Melanocyte of skin (primary cell): ENCODE measurements around the gene ECT2L. TPM values are rescaled to one million over a fixed set of nuclear protein-coding genes. Genes with fewer than 3 reads are reported as not detected.

Source experiments
- total RNA-seq, 2 donors: library from RNA; depleted of rRNA; stranded (reverse); fragments of >200 nt; gene quantifications; 2 replicates each; pipeline ENCODE4 v1.2.3, GENCODE V29; 2012

Gene ECT2L
- not detected for total RNA-seq

GRCh38 chr6:138795809-138796603 lies at the start of gene ECT2L:
ECT2L (plus strand) TSS chr6:138796087; CDS start chr6:138813275, 17,188 bp downstream.

GRCh38 chr6:138773177-138774091 lies 22.5 kb upstream of the ECT2L start, which contains the start of gene CCDC28A:
CCDC28A (plus strand) TSS chr6:138773769; CDS start chr6:138776121, 2,352 bp downstream.

Other genes with a start within 250 kb of the ECT2L start
- 10 to 100 TPM in 1 of 2 donors, 1 to 10 TPM in 1; 8.6 to 11.0 TPM for gene CCDC28A, start 22.3 kb upstream of the ECT2L start, total RNA-seq
- 10 to 100 TPM; 41.0 to 49.6 TPM for gene REPS1, start 192.2 kb downstream of the ECT2L start, total RNA-seq
- gene ABRACL, start 232.7 kb downstream of the ECT2L start, total RNA-seq = 100 to 1,000 TPM in 1 of 2 donors, 10 to 100 TPM in 1; 59.5 to 114 TPM